Gastrocnemius medialis (tissue), 4 donors: Measurements from ENCODE around the gene NDUFA11.

Experiments
- POLR2A ChIP-seq, 2 donors: fragments of 450-650 bp; IDR thresholded peaks; one replicate each; pipeline ENCODE4 v1.6.1; 2017; ENCODE audit warnings: antibody characterized with exemption in 2 of 2, mild to moderate bottlenecking in 2 of 2, moderate library complexity in 2 of 2
- TF ChIP-seq, protein P1 (sequence below), 5 experiments: fragments of 450-650 bp in 3 of 5; fragments of 200-600 bp in 2 of 5; sonication (generic) in 2 of 5; IDR thresholded peaks in 4 of 5; conservative IDR thresholded peaks in 1 of 5; 1 replicate in 4 of 5; 2 replicates in 1 of 5; pipeline ENCODE4 v1.5.1; 2016 to 2019; ENCODE audit warnings: antibody characterized with exemption in 5 of 5, mild to moderate bottlenecking in 3 of 5, moderate library complexity in 3 of 5

DNA sequence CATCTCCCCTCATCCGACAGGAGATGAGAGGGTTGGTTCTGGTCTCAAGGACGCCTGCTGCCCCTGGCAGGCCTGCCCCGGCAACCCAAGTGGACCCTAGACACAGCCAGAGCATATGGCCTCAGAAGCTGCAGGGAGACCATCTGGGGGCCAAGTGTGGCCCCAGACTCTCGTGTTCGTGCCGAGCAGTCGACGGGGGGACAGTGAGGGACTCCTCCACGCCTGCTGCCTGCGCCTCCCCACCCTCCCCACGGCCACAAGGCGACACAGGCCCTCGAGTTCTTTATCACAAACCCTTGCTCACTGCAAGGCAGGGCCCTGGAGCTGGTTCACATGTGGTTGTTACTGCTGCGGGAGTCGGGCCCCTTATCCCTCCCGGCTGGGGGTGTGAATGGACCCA lies 19.8 kb upstream of the NDUFA11 start:
- no peak for TF ChIP-seq POLR2A (IDR thresholded peaks at IDR 0.05)
- TF ChIP-seq, protein P1, sequence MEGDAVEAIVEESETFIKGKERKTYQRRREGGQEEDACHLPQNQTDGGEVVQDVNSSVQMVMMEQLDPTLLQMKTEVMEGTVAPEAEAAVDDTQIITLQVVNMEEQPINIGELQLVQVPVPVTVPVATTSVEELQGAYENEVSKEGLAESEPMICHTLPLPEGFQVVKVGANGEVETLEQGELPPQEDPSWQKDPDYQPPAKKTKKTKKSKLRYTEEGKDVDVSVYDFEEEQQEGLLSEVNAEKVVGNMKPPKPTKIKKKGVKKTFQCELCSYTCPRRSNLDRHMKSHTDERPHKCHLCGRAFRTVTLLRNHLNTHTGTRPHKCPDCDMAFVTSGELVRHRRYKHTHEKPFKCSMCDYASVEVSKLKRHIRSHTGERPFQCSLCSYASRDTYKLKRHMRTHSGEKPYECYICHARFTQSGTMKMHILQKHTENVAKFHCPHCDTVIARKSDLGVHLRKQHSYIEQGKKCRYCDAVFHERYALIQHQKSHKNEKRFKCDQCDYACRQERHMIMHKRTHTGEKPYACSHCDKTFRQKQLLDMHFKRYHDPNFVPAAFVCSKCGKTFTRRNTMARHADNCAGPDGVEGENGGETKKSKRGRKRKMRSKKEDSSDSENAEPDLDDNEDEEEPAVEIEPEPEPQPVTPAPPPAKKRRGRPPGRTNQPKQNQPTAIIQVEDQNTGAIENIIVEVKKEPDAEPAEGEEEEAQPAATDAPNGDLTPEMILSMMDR (IDR thresholded peaks at IDR 0.05 in 4 of 5, conservative IDR thresholded peaks at IDR 0.05 in 1 of 5): no peak
